GM19328 (cell line): ENCODE data around the gene SYT1.

ENCODE experiments used
- ATAC-seq: cut with Tn5 transposase; IDR thresholded peaks from one replicate; pipeline ENCODE4 v1.9.1; 2021; ENCODE audit warnings: mild to moderate bottlenecking, moderate library complexity; ENCODE audit not compliant: unreplicated experiment

SYT1 gene

GRCh38 chr12:79381248-79382208 lies 517.0 kb downstream of the SYT1 start:
- no peak for ATAC-seq

- no peak for ATAC-seq
Measured at GRCh38 chr12:79384551-79384950, 520.0 kb downstream of the SYT1 start.

- no peak for ATAC-seq
Measured at GRCh38 chr12:79388011-79388410, 523.4 kb downstream of the SYT1 start.

- ATAC-seq, result no peak
Measured at GRCh38 chr12:79393842-79394241, 529.3 kb downstream of the SYT1 start.

GRCh38 chr12:79397609-79398008 lies 533.0 kb downstream of the SYT1 start:
- ATAC-seq, result no peak

- no peak for ATAC-seq
Measured at GRCh38 chr12:79400481-79400880, 535.9 kb downstream of the SYT1 start.

GRCh38 chr12:79402606-79403005 lies 538.0 kb downstream of the SYT1 start:
- no peak for ATAC-seq

- no peak for ATAC-seq
Measured at GRCh38 chr12:79406993-79407392, 542.4 kb downstream of the SYT1 start.

- ATAC-seq, result peak; percentile 62
Measured at GRCh38 chr12:79407671-79408622, 543.4 kb downstream of the SYT1 start.

GRCh38 chr12:79408689-79409088 lies 544.1 kb downstream of the SYT1 start:
- no peak for ATAC-seq

GRCh38 chr12:79409562-79409961 lies 545.0 kb downstream of the SYT1 start:
- no peak for ATAC-seq

GRCh38 chr12:79411791-79412190 lies 547.2 kb downstream of the SYT1 start:
- no peak for ATAC-seq

GRCh38 chr12:79413796-79414195 lies 549.2 kb downstream of the SYT1 start:
- no peak for ATAC-seq

GRCh38 chr12:79414252-79414651 lies 549.7 kb downstream of the SYT1 start:
- ATAC-seq, result no peak

- ATAC-seq, result no peak
Measured at GRCh38 chr12:79415321-79415720, 550.7 kb downstream of the SYT1 start.

- no peak for ATAC-seq
Measured at GRCh38 chr12:79415746-79416435, 551.3 kb downstream of the SYT1 start.

- ATAC-seq, result no peak
Measured at GRCh38 chr12:79420146-79420618, 555.6 kb downstream of the SYT1 start.

- ATAC-seq, result no peak
Measured at GRCh38 chr12:79421236-79421740, 556.7 kb downstream of the SYT1 start.

- no peak for ATAC-seq
Measured at GRCh38 chr12:79422060-79422812, 557.7 kb downstream of the SYT1 start.

- ATAC-seq, result no peak
Measured at GRCh38 chr12:79423560-79423959, 559.0 kb downstream of the SYT1 start.
